ENCODE data around the gene MRPL43.
"Not testable (repeated sequence)": the region's sequence is repeated elsewhere in the genome, so short reads cannot be mapped to it uniquely, and the experiment has no call there.

MRPL43 gene

DNA sequence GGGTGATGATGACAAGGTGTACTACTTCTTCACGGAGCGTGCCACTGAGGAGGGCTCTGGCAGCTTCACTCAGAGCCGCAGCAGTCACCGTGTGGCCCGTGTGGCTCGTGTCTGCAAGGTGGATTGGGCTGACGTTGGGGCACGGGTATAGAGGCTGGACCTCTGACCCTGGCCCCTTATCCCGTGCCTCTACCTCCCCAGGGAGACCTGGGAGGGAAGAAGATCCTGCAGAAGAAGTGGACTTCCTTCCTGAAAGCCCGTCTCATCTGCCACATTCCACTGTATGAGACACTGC is 8.4 kb downstream of the MRPL43 start:
- TF ChIP-seq, protein P1, sequence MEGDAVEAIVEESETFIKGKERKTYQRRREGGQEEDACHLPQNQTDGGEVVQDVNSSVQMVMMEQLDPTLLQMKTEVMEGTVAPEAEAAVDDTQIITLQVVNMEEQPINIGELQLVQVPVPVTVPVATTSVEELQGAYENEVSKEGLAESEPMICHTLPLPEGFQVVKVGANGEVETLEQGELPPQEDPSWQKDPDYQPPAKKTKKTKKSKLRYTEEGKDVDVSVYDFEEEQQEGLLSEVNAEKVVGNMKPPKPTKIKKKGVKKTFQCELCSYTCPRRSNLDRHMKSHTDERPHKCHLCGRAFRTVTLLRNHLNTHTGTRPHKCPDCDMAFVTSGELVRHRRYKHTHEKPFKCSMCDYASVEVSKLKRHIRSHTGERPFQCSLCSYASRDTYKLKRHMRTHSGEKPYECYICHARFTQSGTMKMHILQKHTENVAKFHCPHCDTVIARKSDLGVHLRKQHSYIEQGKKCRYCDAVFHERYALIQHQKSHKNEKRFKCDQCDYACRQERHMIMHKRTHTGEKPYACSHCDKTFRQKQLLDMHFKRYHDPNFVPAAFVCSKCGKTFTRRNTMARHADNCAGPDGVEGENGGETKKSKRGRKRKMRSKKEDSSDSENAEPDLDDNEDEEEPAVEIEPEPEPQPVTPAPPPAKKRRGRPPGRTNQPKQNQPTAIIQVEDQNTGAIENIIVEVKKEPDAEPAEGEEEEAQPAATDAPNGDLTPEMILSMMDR (IDR thresholded peaks at IDR 0.05; ENCODE audit: low read depth, low read length): no peak
- in situ Hi-C loops (cut with HindIII; ENCODE audit: low sequenced_read_pairs): no loop called here
- H3K4me3 ChIP-seq (ENCODE audit: low read depth, low read length): no peak overlapping the region
- no peak for DNase-seq (ENCODE audit: low read depth, low spot score)

DNA sequence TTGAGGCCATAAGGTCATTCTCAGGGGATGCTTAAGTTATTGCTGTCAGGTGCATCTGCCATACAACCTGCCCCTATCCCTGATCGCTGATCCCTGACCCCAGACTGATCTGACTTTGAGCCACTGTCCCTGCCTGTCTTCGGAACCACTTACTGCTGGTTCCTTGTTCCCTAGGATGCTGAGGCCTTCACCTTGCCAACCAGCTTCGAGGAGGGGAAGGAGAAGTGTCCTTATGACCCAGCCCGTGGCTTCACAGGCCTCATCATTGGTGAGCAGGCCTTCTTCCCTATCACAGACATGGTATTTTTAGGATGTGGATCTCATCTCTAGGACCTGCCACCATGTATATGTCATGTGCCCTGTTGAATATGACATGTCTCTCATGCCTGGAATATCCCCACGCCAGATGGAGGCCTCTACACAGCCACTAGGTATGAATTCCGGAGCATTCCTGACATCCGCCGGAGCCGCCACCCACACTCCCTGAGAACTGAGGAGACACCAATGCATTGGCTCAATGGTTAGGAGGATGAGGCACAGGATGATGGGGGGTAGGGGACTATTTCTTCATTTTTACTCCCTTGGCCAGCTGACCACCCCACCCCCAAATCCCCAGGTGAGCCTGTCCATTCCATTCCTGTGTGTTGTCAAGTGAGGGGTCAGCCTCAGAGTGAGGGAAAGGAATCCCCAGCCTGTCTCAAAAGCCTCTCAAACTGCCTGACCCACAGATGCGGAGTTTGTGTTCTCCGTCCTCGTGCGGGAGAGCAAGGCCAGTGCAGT is 9.0 kb downstream of the MRPL43 start:
- TF ChIP-seq, protein P1 (IDR thresholded peaks at IDR 0.05; ENCODE audit: low read depth, low read length): no peak
- in situ Hi-C loops (cut with HindIII; ENCODE audit: low sequenced_read_pairs): no loop called here
- H3K4me3 ChIP-seq (ENCODE audit: low read depth, low read length): no peak overlapping the region
- DNase-seq (ENCODE audit: low read depth, low spot score): no peak

DNA sequence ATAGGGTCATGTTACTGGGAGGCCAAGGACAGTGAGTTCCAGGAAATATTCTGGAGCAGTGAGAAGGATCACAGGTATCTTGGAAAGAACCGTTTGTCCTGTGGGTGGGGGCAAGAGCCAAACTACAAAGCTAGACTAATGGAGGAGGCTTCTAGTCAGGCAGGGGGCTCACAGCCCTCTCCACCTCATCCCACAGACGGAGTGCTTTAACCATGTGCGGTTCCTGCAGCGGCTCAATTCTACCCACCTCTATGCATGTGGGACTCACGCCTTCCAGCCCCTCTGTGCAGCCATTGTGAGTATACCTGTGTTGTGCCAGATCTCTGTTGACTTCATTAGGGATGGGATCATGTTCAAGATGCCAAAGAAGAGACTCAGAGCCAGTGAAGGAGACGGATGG is 9.9 kb downstream of the MRPL43 start:
- in situ Hi-C loops (cut with HindIII; ENCODE audit: low sequenced_read_pairs): no loop called here
- no peak for DNase-seq (ENCODE audit: low read depth, low spot score)

DNA sequence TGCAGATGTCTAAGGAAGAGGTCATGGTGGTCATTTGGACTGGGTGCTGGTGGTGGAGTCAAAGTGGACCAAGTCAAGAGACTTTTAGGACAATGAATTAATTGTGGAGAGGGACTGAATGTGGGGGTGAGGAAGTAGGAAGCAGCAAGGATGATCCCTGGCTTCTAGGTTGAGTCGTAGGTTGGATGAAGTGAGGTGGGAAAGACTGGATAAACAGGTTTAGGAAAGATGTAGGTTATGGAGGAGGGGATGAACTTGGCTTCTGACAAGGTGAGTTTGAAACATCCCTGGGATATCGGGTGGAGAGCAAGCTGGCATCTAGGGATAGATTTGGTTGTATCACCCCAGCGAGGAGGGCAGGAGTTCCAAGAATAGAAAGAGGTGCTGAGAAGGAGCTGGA is 10.4 kb downstream of the MRPL43 start:
- DNase-seq (ENCODE audit: low read depth, low spot score): no peak
- in situ Hi-C loops (cut with HindIII; ENCODE audit: low sequenced_read_pairs): no loop called here
- TF ChIP-seq, protein P1 (IDR thresholded peaks at IDR 0.05; ENCODE audit: low read depth, low read length): no peak
- no peak overlapping the region for H3K4me3 ChIP-seq (ENCODE audit: low read depth, low read length)

More for the DNA sequence above, 9.9 kb downstream of the MRPL43 start:
- H3K4me3 ChIP-seq (ENCODE audit: low read depth, low read length): no peak overlapping the region
- TF ChIP-seq, protein P1 (IDR thresholded peaks at IDR 0.05; ENCODE audit: low read depth, low read length): no peak

DNA sequence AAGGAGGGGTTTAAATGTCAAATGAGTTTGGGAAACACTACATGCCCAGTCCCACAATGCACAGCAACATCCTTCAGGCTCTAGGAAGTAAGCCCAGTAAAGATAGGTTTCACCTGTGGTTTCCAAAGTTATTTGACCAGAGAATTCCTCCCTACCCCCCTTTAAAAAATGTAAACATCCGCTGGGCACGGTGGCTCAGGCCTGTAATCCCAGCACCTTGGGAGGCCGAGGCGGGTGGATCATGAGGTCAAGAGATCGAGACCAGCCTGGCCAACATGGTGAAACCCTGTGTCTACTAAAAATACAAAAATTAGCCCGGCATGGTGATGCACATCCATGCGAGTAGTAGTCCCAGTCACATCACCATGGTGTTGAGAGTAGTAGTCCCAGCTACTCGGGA is 11.9 kb downstream of the MRPL43 start:
- DNase-seq (ENCODE audit: low read depth, low spot score); in situ Hi-C loops (cut with HindIII; ENCODE audit: low sequenced_read_pairs); H3K4me3 ChIP-seq (ENCODE audit: low read depth, low read length): not testable (repeated sequence)

DNA sequence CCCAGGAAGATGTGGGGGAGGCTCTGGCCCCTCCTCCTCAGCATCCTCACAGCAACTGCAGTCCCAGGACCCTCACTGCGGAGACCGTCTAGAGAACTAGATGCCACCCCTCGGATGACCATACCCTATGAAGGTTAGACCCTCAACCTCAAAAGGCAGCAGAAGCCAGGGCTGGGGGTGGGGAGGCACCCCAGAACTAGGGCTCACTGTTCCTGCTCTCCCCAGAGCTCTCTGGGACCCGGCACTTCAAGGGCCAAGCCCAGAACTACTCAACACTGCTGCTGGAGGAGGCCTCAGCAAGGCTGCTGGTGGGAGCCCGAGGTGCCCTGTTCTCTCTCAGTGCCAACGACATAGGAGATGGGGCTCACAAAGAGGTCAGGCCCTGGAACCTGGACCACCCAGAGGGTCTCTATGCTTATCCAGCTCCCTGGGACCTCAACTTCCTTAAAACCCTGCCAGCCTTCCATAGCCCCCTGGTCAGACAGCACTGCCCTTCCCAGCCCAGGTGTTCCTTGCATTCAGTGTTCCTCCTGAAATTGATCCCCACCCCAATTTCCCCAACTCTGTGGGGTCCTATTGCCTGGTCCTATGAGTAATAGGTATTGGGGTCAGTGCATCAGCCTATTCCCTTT is 14.3 kb downstream of the MRPL43 start:
- H3K4me3 ChIP-seq (ENCODE audit: low read depth, low read length): no peak overlapping the region
- in situ Hi-C loops (cut with HindIII; ENCODE audit: low sequenced_read_pairs): no loop called here
- TF ChIP-seq, protein P1 (IDR thresholded peaks at IDR 0.05; ENCODE audit: low read depth, low read length): no peak
- DNase-seq (ENCODE audit: low read depth, low spot score): no peak

DNA sequence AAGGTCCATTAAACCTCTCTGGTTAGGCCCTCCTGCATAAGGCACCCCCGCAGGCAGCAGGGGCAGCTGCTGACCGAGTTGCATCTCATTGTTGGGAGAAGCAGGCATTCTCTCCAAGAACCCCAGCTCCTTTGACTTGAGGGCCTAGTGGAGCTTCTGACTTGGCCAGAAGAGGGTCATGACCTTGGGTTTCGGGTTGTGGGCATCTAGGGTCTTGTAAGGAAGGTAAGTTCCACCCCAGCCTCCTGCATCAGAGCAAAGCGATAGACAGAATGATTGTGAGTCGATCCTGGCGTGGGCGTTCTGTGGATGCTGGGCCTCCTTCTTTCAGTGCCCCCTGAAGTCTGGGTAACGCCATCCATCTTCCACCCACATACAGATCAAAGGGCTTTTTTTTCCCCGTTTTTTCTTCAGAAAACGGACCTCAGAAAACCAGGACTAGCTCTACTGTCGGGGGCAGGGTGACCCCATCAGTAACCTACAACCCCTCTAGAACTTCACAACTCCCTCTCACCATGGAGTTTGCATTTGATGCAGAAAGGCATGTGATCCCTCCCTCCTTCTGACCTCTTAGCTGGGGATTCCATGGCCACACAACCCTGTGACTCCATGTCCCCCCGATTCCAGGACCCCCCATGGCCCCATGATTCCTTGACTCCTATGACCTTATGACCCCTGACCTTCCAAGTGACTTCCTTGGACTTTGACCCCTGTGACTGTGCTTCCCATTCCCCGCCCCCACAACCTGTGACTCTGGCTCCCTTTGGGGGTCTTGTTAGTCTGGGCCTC is 15.0 kb downstream of the MRPL43 start:
- in situ Hi-C loops (cut with HindIII; ENCODE audit: low sequenced_read_pairs): no loop called here
- no peak overlapping the region for H3K4me3 ChIP-seq (ENCODE audit: low read depth, low read length)
- no peak for DNase-seq (ENCODE audit: low read depth, low spot score)
- TF ChIP-seq, protein P1 (IDR thresholded peaks at IDR 0.05; ENCODE audit: low read depth, low read length): no peak

All from astrocyte of the spinal cord (primary cell).